HepG2 (cell line): ENCODE data around the gene AGAP1. TPM values are rescaled to one million over a fixed set of nuclear protein-coding genes. Genes with fewer than 3 reads are reported as not detected.

Source experiments
- BRCA1 ChIP-seq: sonication (generic); formaldehyde crosslinking; IDR thresholded peaks from 2 replicates; pipeline ENCODE4 v1.4.0; 2020; ENCODE audit warnings: missing genetic modification reagents
- ERF ChIP-seq: IDR thresholded peaks from 2 replicates; pipeline ENCODE4 v1.6.1; 2018; ENCODE audit warnings: missing biosample characterization, missing genetic modification reagents
- HES4 ChIP-seq: sonication (generic); formaldehyde crosslinking; IDR thresholded peaks from 2 replicates; pipeline ENCODE4 v1.9.0; 2021; ENCODE audit warnings: mild to moderate bottlenecking, missing genetic modification reagents, borderline replicate concordance
- HMGA1 ChIP-seq: sonication (generic); formaldehyde crosslinking; conservative IDR thresholded peaks from 2 replicates; pipeline ENCODE4 v1.4.0; 2020; ENCODE audit warnings: missing genetic modification reagents
- ISL2 ChIP-seq: sonication (generic); formaldehyde crosslinking; IDR thresholded peaks from 2 replicates; pipeline ENCODE4 v1.5.0; 2020; ENCODE audit warnings: missing genetic modification reagents
- JUN ChIP-seq: sonication (generic); formaldehyde crosslinking; IDR thresholded peaks from 2 replicates; pipeline ENCODE4 v1.4.0; 2020; ENCODE audit warnings: mild to moderate bottlenecking, missing genetic modification reagents
- MATR3 ChIP-seq: sonication (generic); formaldehyde crosslinking; IDR thresholded peaks from 2 replicates; pipeline ENCODE4 v1.4.0; 2020; ENCODE audit warnings: missing genetic modification reagents
- MED8 ChIP-seq: sonication (generic); formaldehyde crosslinking; IDR thresholded peaks from 2 replicates; pipeline ENCODE4 v1.8.1; 2023; ENCODE audit warnings: mild to moderate bottlenecking, missing genetic modification reagents; ENCODE audit not compliant: insufficient replicate concordance
- MNT ChIP-seq: fragments of 450-650 bp; IDR thresholded peaks from 2 replicates; pipeline ENCODE4 v1.6.1; 2016
- NBN ChIP-seq: fragments of 450-650 bp; conservative IDR thresholded peaks from 2 replicates; pipeline ENCODE4 v1.6.1; 2017
- PHF20 ChIP-seq: sonication (generic); formaldehyde crosslinking; IDR thresholded peaks from 2 replicates; pipeline ENCODE4 v1.5.0; 2020; ENCODE audit warnings: mild to moderate bottlenecking, missing genetic modification reagents
- PHF21A ChIP-seq: sonication (generic); formaldehyde crosslinking; IDR thresholded peaks from 2 replicates; pipeline ENCODE4 v1.5.0; 2020; ENCODE audit warnings: mild to moderate bottlenecking, missing genetic modification reagents
- POGK ChIP-seq: sonication (generic); formaldehyde crosslinking; conservative IDR thresholded peaks from 2 replicates; pipeline ENCODE4 v1.8.0; 2022; ENCODE audit warnings: mild to moderate bottlenecking, moderate library complexity, missing genetic modification reagents
- SP140L ChIP-seq: sonication (generic); formaldehyde crosslinking; IDR thresholded peaks from 2 replicates; pipeline ENCODE4 v1.4.0; 2020; ENCODE audit warnings: missing genetic modification reagents, borderline replicate concordance
- THYN1 ChIP-seq: sonication (generic); formaldehyde crosslinking; IDR thresholded peaks from 2 replicates; pipeline ENCODE4 v1.8.1; 2023; ENCODE audit warnings: low read depth, mild to moderate bottlenecking, moderate library complexity, missing genetic modification reagents, borderline replicate concordance
- ZBTB8A ChIP-seq: sonication (generic); formaldehyde crosslinking; IDR thresholded peaks from 2 replicates; pipeline ENCODE4 v1.4.0; 2020; ENCODE audit warnings: mild to moderate bottlenecking, low read depth, missing genetic modification reagents, borderline replicate concordance
- ZNF180 ChIP-seq: sonication (generic); formaldehyde crosslinking; IDR thresholded peaks from 2 replicates; pipeline ENCODE4 v1.4.0; 2020; ENCODE audit warnings: low read depth, missing genetic modification reagents, borderline replicate concordance
- ZNF207 ChIP-seq: fragments of 450-650 bp; IDR thresholded peaks from 2 replicates; pipeline ENCODE4 v1.6.1; 2016; ENCODE audit warnings: antibody characterized with exemption, borderline replicate concordance
- ZNF333 ChIP-seq: sonication (generic); formaldehyde crosslinking; IDR thresholded peaks from 2 replicates; pipeline ENCODE4 v1.4.0; 2020; ENCODE audit warnings: mild to moderate bottlenecking, missing genetic modification reagents, borderline replicate concordance
- ZNF414 ChIP-seq: sonication (generic); formaldehyde crosslinking; IDR thresholded peaks from 2 replicates; pipeline ENCODE4 v1.5.0; 2020; ENCODE audit warnings: missing genetic modification reagents
- ZNF484 ChIP-seq: sonication (generic); formaldehyde crosslinking; IDR thresholded peaks from 2 replicates; pipeline ENCODE4 v1.5.1; 2020; ENCODE audit warnings: mild to moderate bottlenecking, low read depth, missing genetic modification reagents, borderline replicate concordance
- ZNF547 ChIP-seq: sonication (generic); formaldehyde crosslinking; IDR thresholded peaks from 2 replicates; pipeline ENCODE4 v1.5.1; 2020; ENCODE audit warnings: mild to moderate bottlenecking, missing genetic modification reagents
- ZNF687 ChIP-seq: sonication (generic); formaldehyde crosslinking; IDR thresholded peaks from 2 replicates; pipeline ENCODE4 v1.5.1; 2020; ENCODE audit warnings: mild to moderate bottlenecking, missing genetic modification reagents, moderate library complexity
- polyA plus RNA-seq, 8 experiments: library from polyadenylated mRNA; depleted of rRNA in 3 of 8; stranded (reverse) in 7 of 8; unstranded in 1 of 8; fragments of >200 nt; fragmentation: Illumina TruSeq in 4 of 8; extraction: Trizol in 4 of 8; gene quantifications; 2 replicates each; pipeline versions ENCODE4 v1.2.1 to v1.2.3, GENCODE V29; 2011 to 2016; ENCODE audit warnings: low read depth in 4 of 8, missing spikeins in 1 of 8, mixed read lengths in 1 of 8; ENCODE audit not compliant: insufficient read depth in 1 of 8
- total RNA-seq, 5 experiments: library from RNA; depleted of rRNA; stranded (reverse); fragments of >200 nt; fragmentation: Illumina TruSeq; extraction: Trizol; gene quantifications; 2 replicates each; pipeline ENCODE4 v1.2.3, GENCODE V29; 2016; ENCODE audit warnings: low read depth in 1 of 5

AGAP1 gene
- total and polyA plus RNA-seq, 2 of the 13 experiments (the other 11 are each of a cell fraction or from before 2014, with no cell fraction given), result 21.2 to 32.7 TPM

- TF ChIP-seq HES4 (CRISPR knock-in tag), result no peak
- no peak for TF ChIP-seq MATR3 (CRISPR knock-in tag)
- TF ChIP-seq ERF (CRISPR knock-in tag), result no peak
- no peak for TF ChIP-seq ZNF414 (CRISPR knock-in tag)
- TF ChIP-seq NBN, result no peak
- TF ChIP-seq MED8 (CRISPR knock-in tag), result no peak
- TF ChIP-seq BRCA1 (CRISPR knock-in tag), result no peak
- no peak for TF ChIP-seq PHF21A (CRISPR knock-in tag)
- no peak for TF ChIP-seq POGK
- TF ChIP-seq ZBTB8A (CRISPR knock-in tag), result no peak
- TF ChIP-seq ZNF484 (CRISPR knock-in tag), result no peak
- no peak for TF ChIP-seq ZNF547 (CRISPR knock-in tag)
- TF ChIP-seq PHF20 (CRISPR knock-in tag), result no peak
- no peak for TF ChIP-seq ZNF687 (CRISPR knock-in tag)
- no peak for TF ChIP-seq SP140L (CRISPR knock-in tag)
- no peak for TF ChIP-seq MNT
- no peak for TF ChIP-seq HMGA1 (CRISPR knock-in tag)
- TF ChIP-seq JUN, result no peak
- no peak for TF ChIP-seq ISL2 (CRISPR knock-in tag)
- no peak for TF ChIP-seq ZNF180
- TF ChIP-seq ZNF333 (CRISPR knock-in tag), result no peak
- no peak for TF ChIP-seq THYN1
- no peak for TF ChIP-seq ZNF207
These were observed 86.7 kb downstream of the AGAP1 start (continued) for GRCh38 chr2:235580426-235581157.
